A549 treated with AZD9567 at 1 μM for 4 hours (cell line): ENCODE data around the gene CDH13. TPM values are rescaled to one million over a fixed set of nuclear protein-coding genes. Genes with fewer than 3 reads are reported as not detected.

ENCODE experiments used
- total RNA-seq: library from RNA; stranded (reverse); fragments of 200-300 nt; extraction: Qiagen RNA extraction; gene quantifications from 5 replicates; pipeline ENCODE4 v1.2.3, GENCODE V29; 2022; ENCODE audit not compliant: insufficient read depth

The CDH13 gene
- 0.01 TPM in 1 of 5 replicates, not detected in the others for total RNA-seq

DNA sequence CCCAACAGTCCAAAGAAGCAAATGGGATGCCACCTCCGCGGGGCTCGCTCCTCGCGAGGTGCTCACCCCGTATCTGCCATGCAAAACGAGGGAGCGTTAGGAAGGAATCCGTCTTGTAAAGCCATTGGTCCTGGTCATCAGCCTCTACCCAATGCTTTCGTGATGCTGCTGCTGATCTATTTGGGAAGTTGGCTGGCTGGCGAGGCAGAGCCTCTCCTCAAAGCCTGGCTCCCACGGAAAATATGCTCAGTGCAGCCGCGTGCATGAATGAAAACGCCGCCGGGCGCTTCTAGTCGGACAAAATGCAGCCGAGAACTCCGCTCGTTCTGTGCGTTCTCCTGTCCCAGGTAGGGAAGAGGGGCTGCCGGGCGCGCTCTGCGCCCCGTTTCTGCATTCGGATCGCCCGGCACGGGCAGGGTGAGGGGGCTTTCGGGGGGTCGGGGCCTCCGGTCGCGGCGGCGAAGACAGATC, at the start of gene CDH13:
TSS of gene CDH13 (plus strand) at position 179 of the 471 bp plus-strand sequence.

DNA sequence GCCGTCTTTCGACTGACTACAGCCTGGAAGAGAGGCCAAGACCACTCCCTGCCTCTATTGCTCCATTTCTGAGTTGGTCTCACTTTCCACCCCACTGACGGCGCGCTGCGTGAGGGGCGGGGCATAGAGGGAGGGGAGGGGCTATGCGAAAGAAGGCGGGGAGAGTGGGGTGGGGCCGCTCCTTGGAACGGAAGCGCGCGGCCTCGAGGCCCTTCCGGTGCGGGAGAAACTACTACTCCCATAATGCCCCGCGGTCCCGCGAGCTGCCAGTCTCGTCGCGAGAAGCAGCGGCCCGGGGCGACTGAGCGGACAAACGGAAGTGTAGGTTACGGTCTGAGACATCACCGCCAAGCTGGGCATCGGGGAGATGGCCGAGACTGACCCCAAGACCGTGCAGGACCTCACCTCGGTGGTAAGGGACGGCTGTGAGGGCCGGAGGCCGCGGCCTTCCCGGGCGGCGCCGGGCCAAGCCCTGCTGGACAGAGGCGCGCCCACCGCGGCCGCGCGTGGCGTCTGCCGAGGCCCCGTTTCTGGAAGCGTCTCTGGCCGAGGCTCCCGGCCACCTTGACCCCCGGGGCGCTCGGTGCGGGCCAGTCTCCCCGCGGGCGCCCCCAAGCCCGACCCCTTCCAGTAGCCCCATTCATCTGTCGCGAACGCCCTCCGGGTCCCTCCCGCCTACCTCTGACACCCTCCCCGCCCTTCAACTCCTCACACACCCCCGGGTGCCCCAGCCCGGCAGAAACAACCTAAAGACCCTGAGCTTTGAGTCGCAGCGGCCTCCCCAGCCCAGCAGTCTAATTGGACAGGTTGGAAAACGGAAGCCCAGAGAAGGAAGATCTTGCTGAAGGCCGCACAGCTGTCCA, 1181.2 kb downstream of the CDH13 start, which contains the start of gene HSBP1:
TSS of gene HSBP1 (plus strand) at position 269 of the 863 bp plus-strand sequence. CDS start at position 368, 99 bp downstream.

